ENCODE results near the gene FKBP9.

Gene FKBP9

DNA sequence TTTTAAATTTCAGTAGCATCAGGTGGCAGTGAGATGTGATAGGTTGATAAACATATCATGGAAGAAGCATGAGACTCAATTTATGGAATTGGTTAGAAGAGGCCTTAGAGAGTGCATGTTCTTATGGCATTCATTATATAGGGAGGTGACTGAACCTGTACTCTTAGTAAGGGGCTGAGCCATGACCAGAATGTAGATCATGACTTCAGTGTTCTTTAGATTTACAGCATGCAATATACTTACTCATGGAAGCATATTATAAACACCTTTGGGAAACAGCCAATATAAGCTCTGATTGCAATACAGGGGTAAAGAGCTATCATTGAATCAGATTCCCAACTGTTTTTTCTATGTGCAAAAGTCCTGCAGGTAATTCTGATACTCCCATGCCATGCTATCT is 55.1 kb downstream of the FKBP9 start:
- no peak for DNase-seq

DNA sequence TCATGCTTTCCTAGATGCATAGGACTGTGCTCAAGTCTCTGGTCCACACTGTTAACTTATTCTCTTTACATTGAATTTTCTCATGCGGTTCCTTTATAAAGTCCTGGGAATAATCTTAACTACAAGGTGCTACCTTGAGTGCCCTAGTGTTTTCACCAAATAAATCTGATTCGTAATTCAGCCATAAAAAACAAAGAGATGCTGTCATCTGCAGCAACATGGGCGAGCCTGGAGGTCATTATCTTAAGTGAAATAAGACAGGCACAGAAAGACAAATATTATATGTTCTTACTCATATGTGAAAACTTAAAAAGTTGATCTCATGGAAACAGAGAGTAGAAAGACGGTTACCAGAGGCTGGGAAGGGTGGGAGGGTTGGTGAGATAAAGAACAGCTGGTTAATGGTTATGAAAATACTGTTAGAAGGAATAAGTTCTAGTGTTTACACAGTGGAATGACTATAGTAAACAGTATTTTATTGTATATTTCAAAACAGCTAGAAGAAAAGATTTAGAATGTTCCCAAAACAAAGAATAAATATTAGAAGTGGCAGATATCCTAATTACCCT is 67.0 kb downstream of the FKBP9 start:
- no peak for DNase-seq

DNA sequence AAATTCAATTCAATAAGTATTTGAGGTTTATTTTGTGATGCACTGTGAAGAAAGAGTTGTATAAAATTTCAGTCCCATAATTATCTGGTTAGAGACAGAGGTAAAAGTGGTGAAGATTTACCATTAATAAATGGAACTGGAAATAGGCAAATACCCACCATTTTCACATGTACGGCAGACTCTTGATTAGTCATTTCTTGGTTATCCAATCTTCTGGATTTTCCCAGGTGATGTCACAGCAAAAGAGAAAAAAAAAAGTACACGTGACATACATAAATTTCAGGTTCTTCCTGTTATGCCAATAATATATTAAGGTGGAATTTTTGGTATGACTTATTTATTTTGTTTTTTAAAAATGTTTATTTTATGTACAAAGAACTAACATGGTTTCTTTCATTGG is 78.5 kb downstream of the FKBP9 start:
- no peak for DNase-seq

DNA sequence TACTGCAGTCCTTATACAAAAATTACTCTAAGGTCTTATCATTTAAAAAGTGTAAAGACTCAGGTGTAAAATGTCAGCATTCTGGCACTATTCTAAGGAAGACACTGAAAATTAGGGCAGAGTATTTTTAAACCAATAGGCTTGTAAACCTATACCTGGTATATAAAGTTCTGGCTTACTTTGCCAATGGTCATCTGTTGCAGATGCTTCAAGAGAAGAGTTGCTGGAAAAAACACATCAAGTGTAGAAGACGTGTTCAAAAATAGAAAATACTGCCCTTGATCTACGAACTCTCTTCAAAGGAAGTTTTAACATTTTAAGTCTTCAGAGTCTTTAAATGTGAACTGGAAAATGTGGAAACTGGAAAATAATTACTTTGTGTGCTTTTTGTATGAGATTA is 81.4 kb downstream of the FKBP9 start:
- no peak for DNase-seq

DNA sequence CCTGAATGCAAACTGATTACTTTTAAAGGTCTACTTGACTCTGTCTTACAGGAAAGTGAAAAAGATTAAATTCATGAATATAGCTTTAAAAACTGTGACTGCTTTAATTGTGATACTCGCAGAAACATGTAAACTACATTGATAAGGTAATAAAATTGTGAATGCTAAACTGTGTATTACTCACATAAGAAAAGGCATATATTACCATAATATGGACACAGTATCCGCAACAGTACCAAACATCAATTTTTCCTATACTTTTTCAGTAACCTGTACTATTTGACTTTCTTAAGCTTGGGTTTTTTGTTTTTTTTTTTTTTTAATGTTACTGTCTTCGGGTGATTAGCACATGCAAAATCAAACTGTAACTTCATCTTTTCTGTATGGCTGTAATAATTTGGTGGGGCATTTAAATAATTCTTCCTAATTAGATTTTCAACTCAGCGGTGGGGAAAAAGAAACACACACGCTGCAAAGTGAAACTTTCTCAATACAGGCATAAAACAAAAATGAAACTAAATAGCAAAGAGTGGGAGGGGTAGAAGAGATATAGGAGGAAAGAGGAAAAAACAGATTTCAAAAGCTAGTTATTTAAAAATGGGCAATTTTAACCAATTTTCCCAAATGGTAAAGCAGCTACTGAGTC is 82.1 kb downstream of the FKBP9 start:
- DNase-seq, result no peak

DNA sequence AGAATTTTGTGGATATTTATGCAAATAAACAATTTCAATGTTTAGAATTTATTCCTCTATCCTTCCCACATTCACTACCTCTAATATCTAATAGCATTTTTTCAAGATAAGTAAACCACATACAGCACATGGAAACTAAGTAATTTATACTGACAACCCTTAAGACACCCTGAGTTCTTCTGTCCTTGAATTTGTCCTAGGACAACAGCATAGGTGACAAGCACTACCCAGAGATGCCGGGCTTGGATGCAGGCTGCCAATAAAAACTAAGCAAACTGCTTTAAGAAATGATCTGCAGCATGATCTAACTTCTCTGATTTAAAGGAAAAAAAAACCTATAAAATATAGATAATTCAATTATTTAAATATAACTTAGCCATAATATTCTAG is 82.7 kb downstream of the FKBP9 start:
- no peak for DNase-seq

DNA sequence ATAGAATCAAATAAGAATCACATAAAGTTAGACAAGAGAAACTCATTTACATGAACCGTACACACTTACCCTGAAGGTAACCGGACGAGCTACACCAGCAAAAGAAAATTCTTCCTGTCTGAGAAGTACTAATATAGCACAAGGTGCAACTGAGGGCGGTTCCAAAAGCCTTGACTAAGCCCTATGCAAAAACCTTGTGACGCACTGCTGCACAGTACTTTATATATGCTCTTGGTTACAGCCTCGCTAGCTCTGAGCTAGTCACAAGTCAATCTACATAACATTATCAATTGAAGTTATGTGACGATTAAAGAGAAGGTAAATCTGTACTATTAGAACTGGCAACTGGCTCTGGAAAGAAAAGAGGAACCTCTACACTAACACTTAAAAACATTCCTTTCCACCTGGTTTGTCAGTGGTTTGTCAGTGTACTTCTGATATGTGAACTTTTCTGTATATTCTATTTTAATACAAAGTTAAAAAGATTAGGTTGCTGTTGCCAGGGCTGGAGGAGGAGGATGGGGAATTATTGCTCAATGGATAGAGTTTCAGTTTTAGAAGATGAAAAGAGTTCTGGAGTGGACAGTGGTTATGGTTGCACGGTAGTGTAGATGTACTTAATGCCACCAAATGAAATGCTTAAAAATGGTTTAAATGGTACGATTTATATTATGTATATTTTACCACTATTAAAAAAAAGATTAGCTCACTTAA is 83.7 kb downstream of the FKBP9 start:
- DNase-seq, result no peak

DNA sequence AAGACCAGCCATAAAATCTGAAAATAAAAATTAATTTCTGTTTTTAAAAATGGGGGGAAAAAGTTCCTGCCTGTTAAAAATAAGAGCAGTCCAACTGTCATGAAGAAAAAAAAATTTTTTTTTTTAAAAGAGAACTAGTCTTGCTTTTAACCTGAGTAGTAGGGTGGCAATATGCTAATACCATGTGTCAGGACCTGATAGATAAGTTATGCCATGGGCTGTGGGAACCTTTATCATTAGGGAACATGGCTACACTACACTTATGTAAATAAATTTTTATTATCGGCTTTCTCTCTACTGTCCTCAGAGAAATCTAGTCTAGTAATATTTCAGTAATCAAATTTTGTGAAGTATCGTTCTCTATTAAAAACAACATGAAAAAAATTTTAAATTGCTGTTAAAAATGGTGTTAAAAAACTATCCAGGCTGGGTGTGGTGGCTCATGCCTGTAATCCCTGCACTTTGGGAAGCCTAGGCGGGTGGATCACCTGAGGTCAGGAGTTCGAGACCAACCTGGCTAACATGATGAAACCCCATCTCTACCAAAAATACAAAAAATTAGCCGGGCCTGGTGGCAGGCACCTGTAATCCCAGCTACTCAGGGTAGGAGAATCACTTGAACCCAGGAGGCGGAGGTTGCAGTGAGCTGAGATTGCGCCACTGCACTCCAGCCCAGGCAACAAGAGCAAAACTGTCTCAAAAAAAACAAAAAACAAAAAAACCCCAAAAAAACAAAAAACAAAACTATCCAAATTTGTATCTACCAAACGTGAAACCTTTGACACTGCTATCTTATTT is 84.6 kb downstream of the FKBP9 start:
- no peak for DNase-seq

DNA sequence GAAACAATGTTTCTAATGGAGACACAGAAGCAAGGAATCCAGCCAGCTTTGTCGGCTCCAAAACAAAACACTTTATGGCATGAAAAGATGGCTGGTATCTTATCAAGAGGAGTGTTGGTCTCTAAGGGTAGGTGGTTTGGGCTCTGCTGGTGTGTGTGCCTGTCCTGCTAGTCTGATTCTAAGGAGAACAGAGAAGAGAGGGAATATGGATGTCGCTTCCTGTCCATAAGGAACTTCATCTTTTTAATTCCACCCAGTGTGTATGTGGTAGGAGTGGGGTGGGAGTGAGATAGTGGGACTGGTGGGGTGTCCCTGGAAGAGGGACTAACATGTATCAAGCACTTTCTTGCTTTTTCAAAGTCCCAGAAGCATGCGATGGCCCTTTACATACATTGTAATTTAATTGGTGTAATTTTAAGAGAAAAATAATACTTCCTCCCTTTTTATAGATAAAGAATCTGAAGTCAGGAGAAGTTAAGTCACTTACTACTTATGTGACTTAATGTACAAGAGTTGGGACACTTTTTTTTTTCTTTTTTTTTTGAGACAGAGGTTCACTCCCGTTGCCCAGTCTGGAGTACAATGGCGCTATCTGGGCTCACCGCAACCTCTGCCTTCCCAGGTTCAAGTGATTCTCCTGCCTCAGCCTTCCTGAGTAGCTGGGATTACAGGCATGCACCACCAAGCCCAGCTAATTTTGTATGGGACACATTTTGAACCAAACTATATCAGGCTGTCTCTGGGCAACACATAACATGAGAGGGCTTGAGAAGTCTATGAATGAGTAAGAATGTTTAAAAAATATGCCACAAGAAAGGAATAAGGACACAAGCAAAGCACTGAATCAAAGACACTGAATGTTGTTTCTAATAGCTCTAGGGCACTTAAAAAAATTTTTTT is 86.5 kb downstream of the FKBP9 start:
- no peak for DNase-seq

DNA sequence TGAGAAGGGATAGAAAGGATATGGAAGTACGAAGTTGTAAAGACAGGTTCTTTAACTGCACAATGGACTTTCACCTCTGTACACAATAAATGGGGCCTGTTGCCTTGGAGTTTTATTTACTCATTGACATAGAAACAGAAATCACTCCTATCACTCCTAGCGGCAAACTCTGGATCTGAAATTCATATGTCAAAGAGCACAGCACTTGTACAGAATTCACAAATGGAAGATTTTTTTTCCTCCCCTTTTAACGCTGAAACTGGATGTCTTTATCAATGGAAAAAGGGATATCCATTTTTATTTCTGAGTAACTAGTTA is 87.1 kb downstream of the FKBP9 start:
- DNase-seq, result no peak

DNA sequence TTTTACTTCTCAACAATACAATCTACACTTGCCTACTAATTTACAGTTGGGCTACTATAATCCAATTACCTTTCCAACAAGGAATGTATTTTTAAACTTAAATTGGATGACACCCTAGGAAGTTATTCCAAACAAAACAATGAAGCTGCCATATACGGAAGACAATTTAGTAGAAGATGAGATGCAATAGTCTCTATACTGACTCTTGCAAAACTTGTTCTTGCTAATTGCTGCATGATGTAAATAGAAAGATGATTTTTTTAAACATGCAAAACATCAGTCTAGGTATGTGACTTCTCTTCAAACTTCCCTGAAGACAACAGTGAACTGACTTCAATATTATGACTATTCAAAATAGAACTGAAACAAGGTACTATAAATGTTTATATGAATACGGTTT is 87.7 kb downstream of the FKBP9 start:
- DNase-seq, result no peak

DNA sequence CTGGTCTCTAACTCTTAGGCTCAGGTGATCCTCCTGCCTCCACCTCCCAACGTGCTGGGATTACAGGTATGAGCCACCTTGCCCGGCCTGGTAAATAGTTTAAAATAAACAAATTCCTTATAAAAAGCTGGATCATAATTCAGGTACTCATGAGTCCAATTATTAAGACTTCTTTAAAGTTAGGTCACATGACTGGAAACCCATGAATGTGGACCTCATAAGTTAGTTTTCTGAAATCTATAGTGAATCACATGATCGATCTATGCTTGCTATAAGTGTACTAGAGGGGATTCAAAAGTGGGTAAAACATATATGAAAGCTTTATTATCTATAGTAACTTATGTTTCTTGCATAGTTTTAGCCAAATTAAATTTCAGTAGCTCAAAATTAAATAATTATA is 91.0 kb downstream of the FKBP9 start:
- DNase-seq, result no peak

DNA sequence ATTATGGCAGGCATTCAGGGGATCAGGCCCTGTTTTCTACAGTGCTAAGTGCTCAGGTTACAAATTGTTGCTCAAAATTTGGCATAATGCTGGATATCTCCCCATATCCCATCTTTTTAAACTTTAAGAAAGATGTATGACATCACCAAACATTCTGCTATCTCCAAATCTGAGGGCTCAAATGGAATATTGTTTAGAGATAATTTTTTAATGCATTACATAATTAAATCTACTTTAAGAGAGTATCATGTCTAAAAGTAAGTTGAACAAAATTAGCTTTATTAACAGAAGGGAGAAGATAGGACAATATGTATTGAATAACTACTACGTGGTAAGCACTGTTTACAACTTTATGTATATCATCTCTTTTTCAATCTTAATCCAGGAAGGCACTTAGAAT is 91.5 kb downstream of the FKBP9 start:
- no peak for DNase-seq

DNA sequence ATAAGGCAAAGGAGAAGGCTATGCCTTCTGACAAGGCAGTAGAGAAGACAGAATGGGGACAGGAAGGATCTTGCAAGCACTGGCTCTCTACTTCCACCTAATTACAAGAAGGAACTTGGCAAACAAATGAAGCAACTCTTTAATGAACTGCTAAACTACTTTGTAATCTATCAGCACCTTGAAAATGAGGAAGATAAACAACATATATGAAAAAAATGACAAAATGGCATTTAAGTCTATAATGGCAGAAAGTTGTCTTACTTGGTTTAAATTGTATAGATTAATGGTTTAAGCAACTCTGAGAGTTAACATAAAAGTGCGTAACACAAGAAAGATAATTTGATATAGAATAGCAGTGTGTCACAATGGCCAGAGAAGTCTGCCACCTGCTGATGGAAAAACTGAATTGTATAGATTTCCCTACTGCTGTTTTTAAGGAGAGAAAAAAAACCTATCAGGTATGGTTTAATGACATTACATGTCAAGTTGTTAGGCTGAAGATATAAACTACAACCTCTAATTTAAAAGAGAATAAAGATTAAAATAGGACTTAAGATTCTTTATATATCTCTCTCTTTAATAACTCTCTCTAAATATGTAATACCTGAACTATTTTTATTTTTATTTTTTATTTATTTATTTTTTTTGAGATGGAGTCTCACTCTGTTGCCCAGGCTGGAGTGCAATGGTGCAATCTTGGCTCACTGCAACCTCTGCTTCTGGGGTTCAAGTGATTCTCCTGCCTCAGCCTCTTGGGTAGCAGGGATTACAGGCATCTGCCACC is 93.5 kb downstream of the FKBP9 start:
- no peak for DNase-seq

DNA sequence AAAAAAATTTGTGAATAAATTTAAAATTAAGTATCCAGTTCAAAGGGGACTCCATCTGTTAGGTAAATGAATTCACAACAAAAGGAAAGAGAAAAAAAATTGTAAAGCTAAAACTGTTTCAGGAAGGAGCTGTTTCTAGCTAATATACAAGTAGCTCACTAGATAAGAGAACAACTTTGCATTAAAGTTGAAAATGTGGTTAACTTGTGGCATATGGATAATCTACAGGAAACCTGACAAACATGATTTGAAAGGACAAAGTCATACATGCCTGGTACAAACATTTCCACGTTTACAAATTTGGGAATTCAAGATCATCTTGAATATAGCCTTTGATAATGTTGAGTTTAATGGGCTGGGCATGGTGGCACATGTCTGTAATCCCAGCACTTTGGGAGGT is 96.5 kb downstream of the FKBP9 start:
- no peak for DNase-seq

DNA sequence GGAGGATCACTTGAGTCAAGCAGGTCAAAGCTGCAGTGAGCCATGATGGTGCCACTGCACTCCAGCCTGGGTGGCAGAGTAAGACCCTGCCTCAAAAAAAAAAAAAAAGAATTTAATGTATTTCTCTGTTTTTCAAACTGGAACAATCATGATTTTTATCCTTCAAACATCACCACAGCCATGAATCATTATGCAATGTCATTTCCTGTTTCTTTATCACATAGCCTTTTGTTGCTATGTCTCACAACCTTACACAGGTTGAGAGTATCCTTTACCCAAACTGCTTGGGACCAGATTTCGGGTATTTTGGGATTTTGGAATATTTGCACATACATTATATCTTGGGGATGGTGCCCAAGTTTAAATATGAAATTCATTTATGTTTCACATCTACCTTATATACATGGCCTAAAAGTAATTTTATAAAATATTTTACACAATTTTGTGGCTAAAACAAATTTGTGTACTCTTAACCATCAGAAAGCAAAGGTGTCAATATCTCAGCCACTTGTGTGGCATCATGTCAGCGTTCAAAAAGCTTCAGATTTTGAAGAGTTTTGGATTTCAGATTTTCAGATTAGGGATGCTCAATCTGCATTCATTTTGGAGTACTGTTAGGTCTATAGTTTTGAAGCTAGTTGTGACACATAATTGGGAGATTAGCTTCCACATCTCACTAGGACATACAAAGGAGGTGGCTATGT is 97.2 kb downstream of the FKBP9 start:
- DNase-seq, result no peak

DNA sequence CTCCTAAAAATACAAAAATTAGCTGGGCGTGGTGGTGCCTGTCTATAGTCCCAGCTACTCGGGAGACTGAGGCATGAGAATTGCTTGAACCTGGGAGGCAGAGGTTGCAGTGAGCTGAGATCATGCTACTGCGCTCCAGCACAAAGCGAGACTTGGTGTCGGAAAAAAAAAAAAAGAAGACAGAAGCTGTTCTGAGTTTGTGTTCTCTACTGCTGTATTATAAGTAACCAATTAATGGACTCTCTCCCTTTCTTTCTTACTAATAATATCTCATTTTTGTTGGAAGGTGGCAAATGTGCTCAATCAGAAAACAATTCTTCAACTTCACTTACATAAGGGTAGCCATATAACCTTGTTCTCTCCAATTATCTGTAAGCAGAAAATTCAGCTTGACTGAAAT is 97.9 kb downstream of the FKBP9 start:
- DNase-seq, result no peak
